NCI-H510A (cell line): ENCODE measurements around the gene SLC5A1.

ENCODE experiments used
- DNase-seq: peaks from one replicate; lab custom pipeline; 2025; lab: John Stamatoyannopoulos, UW

SLC5A1 gene

DNA sequence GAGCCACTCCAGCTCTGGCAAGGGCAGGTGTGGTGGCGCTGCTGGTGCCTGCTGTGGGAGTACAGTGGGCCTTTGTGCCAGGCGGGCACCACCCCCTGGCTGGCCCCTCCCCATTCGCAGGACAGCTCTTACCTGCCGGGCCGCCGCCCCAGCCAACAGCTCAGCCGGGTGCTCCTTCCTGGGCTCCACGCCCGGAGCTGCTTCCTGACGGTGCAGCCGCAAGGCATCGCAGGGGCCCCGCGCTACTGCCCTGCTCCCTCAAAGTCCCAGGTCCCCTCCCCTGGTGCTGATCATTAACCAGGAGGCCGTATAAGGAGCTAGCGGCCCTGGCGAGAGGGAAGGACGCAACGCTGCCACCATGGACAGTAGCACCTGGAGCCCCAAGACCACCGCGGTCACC lies at the start of gene SLC5A1:
Gene SLC5A1, plus strand, starts transcription at position 338 of the 400 bp plus-strand sequence. Its CDS starts 21 bp downstream, at position 359.
- peak; percentile 70 for DNase-seq

DNA sequence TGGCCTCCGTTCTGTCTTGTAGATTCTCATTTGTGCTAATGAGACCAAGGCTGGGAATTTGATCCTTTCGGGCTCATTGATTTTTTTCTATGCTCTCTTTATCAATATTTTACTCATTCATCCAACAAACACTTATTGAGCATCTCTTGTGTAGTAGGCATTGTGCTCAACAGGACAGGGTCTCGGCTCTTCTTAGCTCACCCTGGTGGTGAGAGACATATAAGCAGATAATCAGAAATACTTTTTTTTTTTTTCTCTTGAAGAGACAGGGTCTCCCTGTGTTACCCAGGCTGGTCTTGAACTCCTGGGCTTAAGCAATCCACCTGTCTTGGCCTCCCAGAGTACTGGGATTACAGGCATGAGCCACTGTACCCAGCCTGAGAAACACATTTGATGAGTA lies 48.0 kb upstream of the SLC5A1 start:
- no peak for DNase-seq

DNA sequence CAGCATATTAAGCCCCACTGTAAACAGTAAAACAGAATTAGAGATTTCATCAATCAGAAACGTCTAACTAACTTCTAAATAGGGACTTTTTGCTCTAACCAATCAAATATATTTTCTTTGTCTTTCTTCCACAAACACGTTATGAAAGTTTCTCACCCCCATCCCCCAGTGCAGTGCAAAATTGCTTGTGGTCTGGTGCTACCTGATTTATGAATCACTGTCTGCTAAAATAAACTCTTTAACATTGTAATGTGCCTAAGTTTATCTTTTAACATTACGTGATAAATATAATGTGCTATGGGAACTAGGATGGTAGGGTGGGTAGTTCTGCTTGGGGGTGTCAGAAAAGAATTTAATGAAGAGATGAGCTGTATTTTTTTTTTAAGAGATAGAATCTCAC lies 47.3 kb upstream of the SLC5A1 start:
- DNase-seq = no peak

DNA sequence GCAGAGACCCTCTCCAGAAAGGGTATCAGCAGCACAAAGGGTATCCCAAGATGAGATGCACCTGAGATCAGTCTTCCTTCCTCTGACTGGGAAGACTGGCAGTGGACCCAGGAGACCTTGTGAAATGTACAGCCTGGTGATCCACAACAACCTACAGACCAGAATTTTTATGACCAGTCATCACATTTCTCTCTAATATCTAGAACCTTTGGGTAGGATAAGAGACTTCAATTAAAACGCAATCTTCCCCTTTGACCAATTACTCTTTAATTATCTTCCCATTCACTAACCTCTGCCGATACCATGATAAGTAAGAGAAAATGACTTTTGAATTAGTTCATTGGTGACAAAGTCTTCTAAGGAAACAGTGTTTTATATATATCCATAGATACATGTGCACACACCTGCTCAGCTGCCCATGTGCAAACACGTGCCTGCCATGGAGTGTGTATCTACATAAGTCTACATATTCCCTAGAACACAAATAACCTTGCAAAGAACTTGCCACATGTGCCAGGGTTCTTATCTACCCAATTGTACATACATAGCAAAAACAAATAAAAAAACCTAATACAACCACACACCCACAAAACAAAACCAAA lies 44.2 kb upstream of the SLC5A1 start:
- DNase-seq = no peak

DNA sequence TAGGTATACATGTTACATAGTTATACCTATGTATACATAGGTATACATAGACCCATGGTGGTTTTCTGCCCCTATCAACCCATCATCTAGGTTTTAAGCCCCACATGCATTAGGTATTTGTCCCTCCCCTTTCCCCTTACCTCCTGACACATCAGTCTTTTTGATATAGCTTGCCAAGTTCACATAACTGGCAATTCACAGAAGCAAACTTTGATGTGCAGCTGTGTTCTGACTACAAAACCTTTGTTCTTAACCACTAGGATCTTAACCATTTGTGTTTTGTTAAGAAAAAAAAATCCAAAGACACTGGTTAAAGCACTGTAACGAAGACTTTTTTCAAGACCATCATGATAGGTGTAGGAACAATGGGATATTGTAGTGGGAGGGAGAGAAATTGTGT lies 42.9 kb upstream of the SLC5A1 start:
- DNase-seq = no peak

DNA sequence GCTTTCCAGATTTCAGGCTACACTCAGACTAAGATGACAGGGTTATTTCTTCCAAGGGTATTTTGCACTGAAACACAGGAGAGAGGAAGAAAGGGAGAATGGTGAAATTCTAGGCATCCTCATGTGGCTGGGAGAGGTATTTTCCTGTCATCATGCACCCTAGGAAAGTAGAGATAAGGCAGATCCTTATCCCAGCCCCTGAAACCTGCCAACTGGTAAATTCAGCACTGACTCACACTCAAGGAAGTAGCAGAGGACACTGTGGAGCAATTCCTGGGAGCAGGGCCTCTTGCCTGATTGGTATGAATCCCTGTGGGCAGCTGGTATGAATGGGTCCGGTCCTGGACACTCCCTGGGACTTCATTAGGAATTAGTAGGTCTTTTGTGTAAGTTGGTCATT lies 37.6 kb upstream of the SLC5A1 start:
- DNase-seq = no peak

DNA sequence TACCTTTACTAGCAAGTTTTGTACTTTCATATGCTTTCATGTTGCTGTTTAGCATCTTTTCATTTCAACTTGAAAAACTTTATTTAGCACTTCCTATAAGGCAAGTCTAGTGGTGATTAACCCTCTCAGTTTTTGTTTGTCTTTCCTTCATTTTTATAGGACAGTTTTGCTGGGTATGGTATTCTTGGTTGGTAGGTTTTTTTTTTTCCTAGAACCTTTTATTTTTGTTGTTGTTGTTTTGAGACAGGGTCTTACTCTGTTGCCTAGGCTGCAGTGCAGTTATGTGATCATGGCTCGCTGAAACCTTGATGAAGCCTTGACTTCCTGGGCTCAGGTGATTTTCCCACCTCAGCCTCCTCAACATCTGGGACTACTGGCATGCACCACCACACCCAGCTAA lies 29.9 kb upstream of the SLC5A1 start:
- DNase-seq = no peak

DNA sequence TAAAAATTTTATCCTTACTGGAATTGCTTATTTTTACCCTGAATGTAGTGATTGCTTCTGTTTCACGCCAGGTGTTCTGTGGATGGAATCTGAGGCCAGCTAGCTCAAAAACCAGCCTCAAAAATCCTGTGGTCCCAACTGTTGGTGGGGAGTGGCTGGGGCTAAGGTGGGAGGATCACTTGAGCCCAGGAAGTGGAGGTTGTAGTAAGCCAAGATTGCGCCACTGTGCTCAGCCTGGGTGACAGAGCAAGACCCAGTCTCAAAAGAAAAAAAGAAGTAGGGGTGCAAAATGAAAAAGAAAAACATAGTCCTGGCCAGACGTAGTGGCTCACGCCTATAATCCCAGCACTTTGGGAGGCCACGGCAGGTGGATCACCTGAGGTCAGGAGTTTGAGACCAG lies 27.0 kb upstream of the SLC5A1 start:
- DNase-seq = no peak

DNA sequence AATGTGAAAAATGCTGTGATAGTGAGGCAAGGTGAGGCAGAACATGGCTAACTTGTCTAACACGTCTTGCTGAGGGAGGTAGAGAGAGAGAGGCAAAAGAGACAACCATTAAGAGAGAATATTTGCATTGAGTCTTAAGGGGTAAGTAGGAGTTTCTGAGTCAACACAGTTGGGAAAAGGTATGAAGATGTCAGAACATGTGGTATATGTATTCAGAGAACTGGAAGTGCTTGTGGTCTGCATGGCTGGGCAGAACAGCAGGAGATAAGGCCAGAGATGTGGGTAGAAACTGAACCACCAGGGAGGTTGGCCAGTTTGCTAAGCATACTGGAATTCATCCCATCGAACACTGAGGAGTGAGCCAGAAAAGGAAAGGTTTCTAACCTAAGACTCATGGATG lies 25.0 kb upstream of the SLC5A1 start:
- DNase-seq = no peak

DNA sequence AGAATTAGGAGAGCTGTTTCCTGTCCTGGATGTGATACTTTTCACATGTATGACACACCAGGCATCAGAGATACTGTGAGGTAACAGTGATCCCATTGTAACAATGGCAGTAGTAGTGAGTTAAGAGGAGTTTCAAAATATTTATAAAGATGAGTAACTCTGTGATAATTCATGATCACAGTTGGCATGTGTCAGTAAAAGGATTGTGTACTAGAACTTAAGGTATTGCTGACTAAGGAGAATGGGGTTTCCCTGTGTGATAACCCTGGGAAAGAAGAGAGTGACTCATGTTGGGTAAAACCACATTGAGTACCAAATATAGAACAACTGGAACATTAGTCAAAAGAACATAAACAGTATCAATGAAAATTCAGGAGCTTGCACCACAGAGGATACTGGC lies 22.9 kb upstream of the SLC5A1 start:
- DNase-seq = no peak

DNA sequence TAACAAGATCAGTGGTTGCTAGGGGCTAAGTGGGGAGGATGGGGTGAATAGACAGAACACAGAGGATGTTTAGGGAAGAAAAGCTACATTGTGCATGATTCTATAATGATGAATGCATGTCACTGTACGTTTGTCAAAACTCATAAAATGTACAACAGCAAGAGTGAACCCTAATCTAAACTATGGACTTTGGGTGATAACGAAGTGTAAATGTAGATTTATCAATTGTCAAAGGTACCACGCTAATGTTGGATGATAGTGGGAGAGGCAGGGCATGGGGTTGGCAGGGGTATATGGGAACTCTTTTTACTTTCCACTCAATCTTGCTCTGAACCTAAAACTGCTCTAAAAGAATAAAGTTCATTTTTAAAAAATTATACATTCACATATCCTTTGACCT lies 21.3 kb upstream of the SLC5A1 start:
- DNase-seq = no peak

DNA sequence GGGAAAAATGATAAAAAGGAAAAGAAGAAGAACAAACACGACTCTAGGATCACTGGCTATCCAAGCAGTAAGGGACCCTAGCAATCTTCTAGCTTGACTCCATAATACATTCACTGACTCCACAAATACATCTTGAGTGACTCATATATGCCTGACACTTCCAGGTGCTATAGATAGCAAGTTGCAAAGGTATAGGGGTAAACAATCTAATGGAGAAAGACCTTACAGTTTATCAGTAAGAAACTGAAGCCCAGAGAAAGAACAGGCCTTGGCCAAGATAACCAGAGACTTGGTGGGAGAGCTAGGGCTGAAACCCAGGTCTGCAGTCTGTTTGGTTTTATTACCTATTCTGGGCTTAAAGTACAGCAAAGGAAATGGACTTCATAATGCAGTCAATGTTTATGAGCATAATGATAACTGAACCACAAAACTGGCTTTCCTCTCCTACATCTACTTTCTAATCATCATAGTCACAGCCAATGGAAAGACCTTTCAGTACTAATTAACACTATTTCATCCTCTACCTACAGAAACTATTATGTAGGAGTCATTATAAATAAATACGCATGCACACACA lies 19.7 kb upstream of the SLC5A1 start:
- DNase-seq = no peak

DNA sequence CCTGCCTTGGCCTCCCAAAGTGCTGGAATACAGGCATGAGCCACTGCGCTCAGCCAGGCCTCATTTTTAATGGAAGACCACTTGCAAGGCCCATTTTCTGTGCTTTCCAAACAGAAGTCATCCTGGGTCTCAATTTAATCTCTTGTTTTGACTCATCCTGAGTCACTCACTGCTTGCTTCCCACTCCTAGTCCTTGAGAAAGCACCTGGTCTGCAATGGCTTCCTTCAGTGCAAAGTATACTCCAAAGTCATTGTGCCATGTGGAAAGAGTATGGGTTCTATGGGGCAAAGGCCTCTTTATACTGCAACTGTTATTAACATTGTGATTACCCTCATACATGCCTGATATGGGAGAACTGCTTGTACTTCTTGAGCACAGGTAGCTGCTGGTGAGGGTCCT lies 18.3 kb upstream of the SLC5A1 start:
- DNase-seq = no peak

DNA sequence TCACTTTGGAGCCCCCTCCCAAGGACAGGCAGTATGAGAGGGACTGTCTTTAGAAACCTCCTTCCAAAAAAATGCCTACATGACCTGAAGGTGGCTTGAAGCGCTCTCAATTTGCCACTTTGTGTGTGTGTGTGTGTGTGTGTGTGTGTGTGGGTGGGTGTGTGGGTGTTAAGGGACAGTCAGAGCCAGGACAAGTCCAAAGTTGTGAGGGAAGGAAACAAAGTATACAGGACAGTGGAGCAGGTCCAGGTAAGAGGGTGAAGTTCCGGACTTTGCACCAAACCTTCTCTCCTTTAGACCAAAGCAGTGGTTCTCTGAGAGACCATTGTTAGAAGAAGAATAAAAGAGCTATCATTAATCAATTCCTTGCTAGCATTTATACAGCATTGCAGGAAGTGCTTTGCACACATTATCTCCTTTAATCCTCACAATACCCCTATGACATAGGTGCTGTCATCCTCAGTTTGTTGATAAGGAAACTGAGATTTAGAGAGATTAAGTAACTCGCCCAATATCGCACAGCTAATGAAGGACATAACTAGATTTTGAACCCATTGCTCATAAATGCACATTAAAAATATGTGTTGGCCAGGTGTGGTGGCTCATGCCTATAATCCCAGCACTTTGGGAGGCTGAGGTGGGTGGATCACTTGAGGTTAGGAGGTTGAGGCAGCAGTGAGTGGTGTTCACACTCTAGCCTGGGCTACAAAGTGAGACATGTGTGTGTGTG lies 12.4 kb upstream of the SLC5A1 start:
- DNase-seq = no peak

DNA sequence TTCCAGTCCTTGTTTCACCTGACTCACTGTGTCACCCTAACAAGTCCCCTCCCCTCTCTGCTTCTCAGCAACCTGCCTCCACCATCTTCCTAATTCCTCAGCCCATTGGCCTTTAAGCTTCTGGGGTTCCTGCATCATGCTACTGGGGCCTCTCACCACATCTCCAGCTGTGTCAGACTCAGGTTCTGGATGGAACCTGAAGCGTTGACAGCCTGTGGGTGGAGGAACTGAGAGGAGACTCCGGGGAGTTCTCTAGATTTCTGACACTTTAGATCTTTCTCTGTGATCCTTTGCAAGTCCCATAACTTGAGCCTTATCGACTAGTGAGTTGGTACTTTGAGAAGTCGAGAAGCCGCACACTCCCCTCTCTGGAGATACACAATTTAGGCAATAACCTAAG lies 11.6 kb upstream of the SLC5A1 start:
- no peak for DNase-seq

DNA sequence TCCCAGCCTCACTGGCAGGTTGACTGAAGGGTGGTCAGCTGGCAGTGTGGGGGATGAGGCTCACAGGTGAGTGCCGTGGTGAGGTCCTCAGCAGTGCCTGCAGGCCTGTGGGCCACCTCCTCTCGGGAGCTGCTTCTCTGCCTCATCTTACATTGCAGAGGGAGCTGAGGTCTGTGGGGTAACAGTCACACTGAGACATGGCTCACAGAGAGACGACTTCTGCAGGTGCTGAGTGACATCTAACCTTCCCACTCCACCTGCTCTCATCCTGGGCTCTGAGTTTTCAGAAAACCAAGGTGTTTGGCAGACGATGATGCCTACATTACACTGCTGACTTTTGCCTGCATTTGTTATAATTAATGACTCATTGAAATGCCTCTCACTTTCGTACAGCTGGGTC lies 8.8 kb upstream of the SLC5A1 start:
- no peak for DNase-seq

DNA sequence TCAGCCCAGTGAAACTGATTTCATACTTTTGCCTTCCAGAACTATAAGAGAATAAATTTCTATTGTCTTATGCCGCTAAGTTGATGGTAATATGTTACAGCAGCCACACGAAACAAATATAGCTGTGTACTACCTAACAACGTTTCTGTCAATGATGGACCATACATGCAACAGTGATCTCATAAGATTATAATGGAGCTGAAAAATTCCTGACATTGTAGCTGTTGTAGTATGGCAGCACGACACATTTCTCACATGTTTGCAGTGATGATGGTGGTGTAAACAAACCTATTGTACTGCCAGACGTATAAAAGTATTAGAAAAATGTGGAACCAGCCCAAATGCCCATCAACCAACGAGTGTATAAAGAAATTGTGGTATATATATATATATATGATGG lies 5.8 kb upstream of the SLC5A1 start:
- DNase-seq = no peak

DNA sequence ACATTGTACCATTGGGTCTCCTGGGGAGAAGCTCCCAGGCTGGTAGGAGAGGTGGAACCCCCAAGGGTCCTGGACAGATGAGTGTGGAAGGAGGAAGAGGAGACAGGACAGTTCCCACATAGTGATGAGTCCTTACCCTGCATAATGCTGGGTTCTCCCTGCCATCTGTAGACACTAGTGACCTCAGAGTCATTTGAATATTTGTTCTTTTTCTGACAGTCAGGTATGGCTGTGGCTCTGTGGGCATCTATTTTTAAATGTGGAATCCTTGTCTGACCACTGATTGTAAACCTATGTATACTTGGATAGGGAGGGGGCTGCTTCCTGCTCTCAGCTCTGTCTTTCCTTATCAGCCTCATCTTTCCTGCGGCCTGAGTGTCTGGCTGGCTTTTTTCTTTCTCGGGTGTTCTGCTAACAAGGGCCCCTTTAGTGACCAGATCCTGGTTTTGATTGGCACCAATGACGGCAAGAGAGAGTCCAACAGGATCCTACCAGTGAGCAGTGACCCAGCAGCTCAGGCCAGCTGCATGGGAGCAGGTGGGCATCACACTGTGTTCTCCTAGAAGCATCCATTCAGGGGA lies 2.6 kb upstream of the SLC5A1 start:
- no peak for DNase-seq

DNA sequence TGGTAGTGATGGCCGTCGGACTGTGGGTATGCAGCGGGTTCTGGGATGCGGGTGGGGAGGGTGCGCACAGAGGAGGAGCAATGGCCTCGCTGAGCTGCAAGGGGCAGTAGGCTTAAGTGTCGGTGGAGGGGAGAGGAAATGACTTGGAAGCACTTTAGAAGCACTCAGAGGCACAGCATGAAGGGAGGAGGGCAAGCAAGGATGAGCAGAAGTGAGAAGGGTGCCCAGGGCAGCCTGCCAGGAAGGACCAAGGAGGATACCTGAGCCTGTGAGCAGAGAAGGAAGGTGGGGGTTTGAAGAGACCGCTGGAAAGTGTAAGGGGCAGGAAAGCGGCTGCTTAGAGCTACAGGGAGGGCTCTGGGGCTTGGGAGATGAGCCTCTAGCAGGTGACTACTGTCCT lies 330 bp downstream of the SLC5A1 start:
- DNase-seq = no peak

DNA sequence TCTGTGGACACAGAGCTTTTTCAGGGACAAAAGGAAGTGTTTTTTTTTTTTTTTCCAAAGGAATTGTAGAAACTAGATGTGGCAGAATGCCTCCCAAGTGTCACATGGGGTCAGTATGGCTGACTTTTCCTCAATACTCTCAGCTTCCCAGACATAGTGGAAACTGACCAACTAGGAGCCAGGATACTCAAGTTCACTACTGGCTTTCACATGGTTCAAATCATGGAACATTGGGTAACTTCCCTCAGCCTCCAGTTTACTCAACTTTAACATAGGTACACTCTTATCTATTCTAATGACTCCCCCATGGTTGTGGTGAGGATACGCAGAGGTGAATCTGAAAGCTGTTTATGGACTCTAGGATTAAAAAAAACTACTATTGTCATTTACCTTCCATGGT lies 1.4 kb downstream of the SLC5A1 start:
- no peak for DNase-seq

DNA sequence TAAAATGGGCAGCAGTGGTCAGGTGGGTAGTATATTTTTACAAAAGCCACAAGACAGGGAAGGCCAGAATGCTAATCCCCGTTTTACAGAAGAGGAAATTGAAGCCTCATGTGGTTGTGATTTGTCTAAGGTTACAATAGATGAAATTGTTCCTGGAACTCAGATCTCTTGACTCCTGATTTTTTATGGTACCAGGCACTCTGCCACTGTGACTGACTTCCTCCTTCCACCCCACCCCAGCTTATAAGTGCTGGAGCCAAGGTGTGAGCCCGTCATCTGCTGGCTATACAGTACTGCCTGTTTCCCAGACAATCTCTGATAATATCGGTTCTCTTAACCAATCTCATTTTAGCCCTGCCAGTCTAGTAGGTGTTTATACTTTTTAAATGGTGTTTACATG lies 1.9 kb downstream of the SLC5A1 start:
- no peak for DNase-seq

DNA sequence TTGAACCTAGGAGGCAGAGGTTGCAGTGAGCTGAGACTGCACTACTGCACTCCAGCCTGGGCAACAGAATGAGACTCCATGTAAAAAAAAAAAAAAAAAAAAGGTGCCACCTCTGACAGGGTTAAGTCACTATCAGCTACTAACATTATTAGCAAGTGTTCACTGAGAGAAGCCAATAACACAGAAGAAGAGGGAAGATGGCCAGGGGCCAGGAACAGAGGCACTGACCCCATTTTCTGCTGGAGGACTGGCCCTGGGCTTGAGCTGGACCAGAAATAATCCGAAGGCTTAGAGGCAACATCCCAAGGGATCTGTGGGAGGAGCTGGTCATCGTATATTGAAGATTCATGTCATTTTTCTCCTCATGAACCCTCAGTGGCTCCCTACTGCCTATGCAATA lies 5.0 kb downstream of the SLC5A1 start:
- no peak for DNase-seq
